ENCODE measurements around the gene GMDS. TPM values are rescaled to one million over a fixed set of nuclear protein-coding genes. Genes with fewer than 3 reads are reported as not detected.

GMDS gene
- total RNA-seq, 1 experiment from 2014 or later, result 27.6 TPM

DNA sequence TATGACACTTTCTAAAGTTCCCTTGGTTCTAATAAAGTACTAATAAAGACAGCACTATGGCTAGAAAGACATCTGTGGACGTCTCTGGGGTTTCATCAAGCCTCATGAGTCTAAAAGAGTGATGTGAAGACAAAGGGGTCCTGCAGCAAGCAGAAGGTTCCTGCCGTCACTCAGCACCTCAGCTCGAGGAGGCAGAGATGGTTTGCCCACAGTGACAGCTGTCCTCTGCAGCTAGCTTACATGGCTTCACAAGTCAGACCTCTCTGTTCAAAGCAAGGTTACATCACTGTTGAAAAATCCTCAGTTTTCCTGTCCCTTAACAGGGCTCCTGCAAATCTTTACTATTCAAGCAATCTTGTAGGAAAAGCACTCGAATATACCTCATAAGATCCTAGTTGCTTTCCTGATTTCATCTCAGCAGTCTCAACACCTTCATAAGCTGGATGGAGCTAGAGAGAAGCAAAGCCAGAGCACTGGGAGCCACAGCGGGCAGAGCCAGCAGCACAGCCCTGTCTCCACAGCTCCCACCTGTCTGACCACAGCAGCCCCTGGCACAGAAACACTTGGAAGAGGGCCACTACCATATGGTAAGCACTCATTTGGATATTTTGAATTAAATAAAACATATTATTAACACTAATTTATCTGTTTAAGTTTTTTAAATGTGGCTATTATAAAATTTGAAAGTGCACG, 202.3 kb downstream of the GMDS start:
- no peak overlapping the region for H3T11ph ChIP-seq (ENCODE audit: low read length)
- no peak overlapping the region for H2BK5ac ChIP-seq (ENCODE audit: insufficient read length, low read length)
- no peak overlapping the region for H3K23ac ChIP-seq (ENCODE audit: insufficient read length, low read depth, low read length)
- H3K4me1 ChIP-seq (ENCODE audit: insufficient read depth, low read length), result no peaks in the 10 kb centered on the region; the same call in 1 of the 2 replicates
- H4K20me1 ChIP-seq (ENCODE audit: control insufficient read depth, insufficient read depth, insufficient read length), result no peaks in the 10 kb centered on the region
- no peak overlapping the region for H4K5ac ChIP-seq (ENCODE audit: insufficient read length, low read depth, low read length)
- no peak overlapping the region for H2BK15ac ChIP-seq (ENCODE audit: low read depth, low read length)
- Mint-ChIP-seq H3K27ac (no peak overlapping the region), H3K36me3 (ENCODE audit: insufficient read depth in 1 of 3, low read depth in 3 of 3) (no peaks in the 10 kb centered on the region), H3K4me1 (no peaks in the 10 kb centered on the region), H3K9me3 (peaks cover 2 to 3% of the 10 kb centered on the region in 2 experiments; a peak in 2 of 5 replicates), H3K4me3 (no peak overlapping the region), H3K27me3 (ENCODE audit: low read depth) (no peaks in the 10 kb centered on the region)
- no peaks in the 10 kb centered on the region for H3K27me3 ChIP-seq (ENCODE audit: insufficient read depth, low read length)
- no peak overlapping the region for H2BK120ac ChIP-seq (ENCODE audit: low read depth, low read length, poor library complexity, severe bottlenecking)
- no peak overlapping the region for H3K9ac ChIP-seq (ENCODE audit: extremely low read depth, insufficient read length, low read length)
- H3K23me2 ChIP-seq (ENCODE audit: insufficient read length, low read depth, low read length, poor library complexity, severe bottlenecking), result no peaks in the 10 kb centered on the region
- no peaks in the 10 kb centered on the region for H3K79me1 ChIP-seq (ENCODE audit: insufficient read depth, low read depth, low read length, poor library complexity, severe bottlenecking)
- no peak overlapping the region for H2AFZ ChIP-seq (ENCODE audit: low read length)
- H3K79me2 ChIP-seq (ENCODE audit: insufficient read depth, low read length), result no peaks in the 10 kb centered on the region
- H3K27ac ChIP-seq (ENCODE audit: insufficient read length, low read depth, low read length), result no peak overlapping the region
- H2AK5ac ChIP-seq (ENCODE audit: insufficient read length, low read length), result no peak overlapping the region
- no peak overlapping the region for H3K14ac ChIP-seq (ENCODE audit: insufficient read depth, low read length)
- H3K9me3 ChIP-seq (ENCODE audit: control insufficient read depth, low read depth, low read length), result no peaks in the 10 kb centered on the region
- no peak for DNase-seq
- H2BK12ac ChIP-seq (ENCODE audit: insufficient read length, low read depth, low read length), result no peak overlapping the region
- H2BK20ac ChIP-seq (ENCODE audit: low read depth, low read length, poor library complexity, severe bottlenecking), result no peak overlapping the region
- H3K4ac ChIP-seq (ENCODE audit: low read depth, low read length), result no peak overlapping the region
- H4K91ac ChIP-seq (ENCODE audit: insufficient read length, low read depth, low read length), result no peak overlapping the region
- no peak overlapping the region for H4K8ac ChIP-seq (replicated peaks; ENCODE audit: insufficient read length, low read depth, low read length)
- no peak overlapping the region for H3K4me2 ChIP-seq (ENCODE audit: insufficient read depth, insufficient read length, low read length)
- no CpG with 5 or more reads among the region's 6 CpGs for WGBS (ENCODE audit: extremely low coverage, insufficient read length, low lambda C conversion rate)
- TF ChIP-seq, protein P1, sequence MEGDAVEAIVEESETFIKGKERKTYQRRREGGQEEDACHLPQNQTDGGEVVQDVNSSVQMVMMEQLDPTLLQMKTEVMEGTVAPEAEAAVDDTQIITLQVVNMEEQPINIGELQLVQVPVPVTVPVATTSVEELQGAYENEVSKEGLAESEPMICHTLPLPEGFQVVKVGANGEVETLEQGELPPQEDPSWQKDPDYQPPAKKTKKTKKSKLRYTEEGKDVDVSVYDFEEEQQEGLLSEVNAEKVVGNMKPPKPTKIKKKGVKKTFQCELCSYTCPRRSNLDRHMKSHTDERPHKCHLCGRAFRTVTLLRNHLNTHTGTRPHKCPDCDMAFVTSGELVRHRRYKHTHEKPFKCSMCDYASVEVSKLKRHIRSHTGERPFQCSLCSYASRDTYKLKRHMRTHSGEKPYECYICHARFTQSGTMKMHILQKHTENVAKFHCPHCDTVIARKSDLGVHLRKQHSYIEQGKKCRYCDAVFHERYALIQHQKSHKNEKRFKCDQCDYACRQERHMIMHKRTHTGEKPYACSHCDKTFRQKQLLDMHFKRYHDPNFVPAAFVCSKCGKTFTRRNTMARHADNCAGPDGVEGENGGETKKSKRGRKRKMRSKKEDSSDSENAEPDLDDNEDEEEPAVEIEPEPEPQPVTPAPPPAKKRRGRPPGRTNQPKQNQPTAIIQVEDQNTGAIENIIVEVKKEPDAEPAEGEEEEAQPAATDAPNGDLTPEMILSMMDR (conservative IDR thresholded peaks at IDR 0.05), result no peak
- H3K56ac ChIP-seq (ENCODE audit: insufficient read length, low read depth, low read length), result no peak overlapping the region
- no peak overlapping the region for H3K18ac ChIP-seq (ENCODE audit: insufficient read length, low read depth, low read length)
